Testis (tissue), 3 donors: ENCODE results near the gene IFIT2. TPM values are rescaled to one million over a fixed set of nuclear protein-coding genes. Genes with fewer than 3 reads are reported as not detected.
"Not testable (repeated sequence)": the region's sequence is repeated elsewhere in the genome, so short reads cannot be mapped to it uniquely, and the experiment has no call there.

Source experiments
- DNase-seq: peaks from one replicate; pipeline ENCODE4 v3.0.0-alpha.2; 2019
- H3K27ac ChIP-seq, 2 donors: fragments of 200-600 bp; sonication (generic); one replicate each; pipeline ENCODE4 v1.5.1; 2019
- H3K27me3 ChIP-seq: fragments of 200-600 bp; sonication (generic); one replicate; pipeline ENCODE4 v1.5.1; 2019
- H3K36me3 ChIP-seq: fragments of 200-600 bp; sonication (generic); one replicate; pipeline ENCODE4 v1.5.1; 2017; ENCODE audit warnings: low read depth; ENCODE audit errors: missing control alignments
- H3K4me1 ChIP-seq: fragments of 200-600 bp; sonication (generic); one replicate; pipeline ENCODE4 v1.5.1; 2019
- H3K4me3 ChIP-seq, 2 donors: fragments of 200-600 bp; sonication (generic); one replicate each; pipeline ENCODE4 v1.5.1; 2017 to 2019
- H3K9me3 ChIP-seq: fragments of 200-600 bp; sonication (generic); one replicate; pipeline ENCODE4 v1.5.1; 2017
- CTCF ChIP-seq, 3 experiments: fragments of 450-650 bp in 2 of 3; fragments of 200-600 bp in 1 of 3; sonication (generic) in 1 of 3; IDR thresholded peaks; one replicate each; pipeline ENCODE4 v1.5.1; 2016 to 2019; ENCODE audit warnings: antibody characterized with exemption in 3 of 3, mild to moderate bottlenecking in 2 of 3, moderate library complexity in 1 of 3
- POLR2A ChIP-seq: fragments of 450-650 bp; IDR thresholded peaks from one replicate; pipeline ENCODE4 v1.6.1; 2017; ENCODE audit warnings: antibody characterized with exemption, mild to moderate bottlenecking, moderate library complexity
- WGBS, 2 donors: methylation state at CpG; one replicate each; pipeline ENCODE4 v1.1.5; 2018; 5-methylcytosine and 5-hydroxymethylcytosine counted together
- intact Hi-C: fragments of 100-400 bp; cut with DNase I; formaldehyde crosslinking; loops from one replicate; pipeline ENCODE4 v1.15.1; 2023; ENCODE audit warnings: low total_unique reads
- polyA plus RNA-seq: library from polyadenylated mRNA; stranded (reverse); fragments of 350-450 nt; fragmentation: Illumina TruSeq; extraction: RNeasy Lipid Tissue Mini Kit (QIAGEN cat#74804); gene quantifications from one replicate; pipeline ENCODE4 v1.2.3, GENCODE V29; 2014; ENCODE audit warnings: low read depth, low replicate concordance; ENCODE audit not compliant: insufficient read depth
- total RNA-seq, 2 donors: library from RNA; depleted of rRNA; stranded (reverse); fragments of >200 nt; gene quantifications; one replicate each; pipeline ENCODE4 v1.2.3, GENCODE V29; 2016

Gene IFIT2
- total and polyA plus RNA-seq, 3 donors from 2014 or later = 1.3 to 4.3 (median 1.6) TPM

- H3K36me3 ChIP-seq = no peaks in the 10 kb centered on the region
- no peaks in the 10 kb centered on the region for H3K4me1 ChIP-seq
- no peak for TF ChIP-seq POLR2A
- no peak for TF ChIP-seq CTCF (IDR thresholded peaks at IDR 0.05)
- peak within 1 kb of the TSS; percentile 41 to 60 for H3K4me3 ChIP-seq
- no peaks in the 10 kb centered on the region for H3K27me3 ChIP-seq
- WGBS, 2 donors = 2 to 6% methylated on average over 7 of the region's 7 CpGs
- intact Hi-C loops = no loop called here
- peak within 1 kb of the TSS; percentile 84 to 89 for H3K27ac ChIP-seq
- H3K9me3 ChIP-seq = no peaks in the 10 kb centered on the region
- DNase-seq = peak; percentile 73
These were observed 26.1 kb downstream of the IFIT2 start, which contains the start of gene IFIT3 for GRCh38 chr10:89327803-89328441. IFIT3 (plus strand) TSS chr10:89327997; CDS start chr10:89328074, 77 bp downstream.

DNA sequence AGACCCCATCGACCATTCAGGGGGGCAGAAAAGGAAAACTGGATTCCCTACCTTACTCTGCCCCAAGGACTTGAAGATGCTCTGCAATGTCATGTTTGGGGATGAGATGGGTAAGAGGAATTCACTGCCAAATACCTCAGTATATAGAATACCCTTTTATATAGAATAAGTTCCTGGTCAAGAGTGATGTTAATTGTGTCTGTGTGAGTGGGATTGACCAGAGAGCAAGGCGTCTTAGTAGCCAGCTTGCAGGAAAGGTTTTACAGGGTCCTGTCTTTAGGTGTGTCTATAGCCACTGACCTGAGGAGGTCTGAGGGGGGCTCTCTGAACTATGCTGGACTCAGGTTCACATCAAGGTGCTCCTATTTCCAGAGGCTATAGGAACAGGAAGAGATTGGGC lies 27.3 kb downstream of the IFIT2 start:
- 87 to 92% methylated on average over 2 of the region's 2 CpGs for WGBS, 2 donors
- intact Hi-C loops = no loop called here
- H3K9me3 ChIP-seq = no peaks in the 10 kb centered on the region
- H3K27me3 ChIP-seq = no peaks in the 10 kb centered on the region
- TF ChIP-seq CTCF (IDR thresholded peaks at IDR 0.05) (no peak), POLR2A (no peak)
- peaks cover 11% of the 10 kb centered on the region for H3K4me1 ChIP-seq
- no peaks in the 10 kb centered on the region for H3K36me3 ChIP-seq
- peak overlapping the region in 1 of 2 donors; percentile 89 for H3K27ac ChIP-seq
- no peak for DNase-seq
- H3K4me3 ChIP-seq = no peak overlapping the region

GRCh38 chr10:89330014-89330413 lies 28.2 kb downstream of the IFIT2 start:
- H3K4me3 ChIP-seq, H3K36me3 ChIP-seq, intact Hi-C loops, H3K9me3 ChIP-seq, DNase-seq, H3K27me3 ChIP-seq: not testable (repeated sequence)
- 69 to 85% methylated on average over 3 of the region's 3 CpGs for whole genome bisulfite sequencing, 2 donors
- H3K4me1 ChIP-seq = peaks cover 11% of the 10 kb centered on the region
- H3K27ac ChIP-seq = peak overlapping the region in 1 of 2 donors; percentile 37

GRCh38 chr10:89330537-89331212 lies 28.8 kb downstream of the IFIT2 start:
- H3K36me3 ChIP-seq = no peaks in the 10 kb centered on the region
- no peak overlapping the region for H3K4me3 ChIP-seq
- DNase-seq = no peak
- peaks cover 11% of the 10 kb centered on the region for H3K4me1 ChIP-seq
- TF ChIP-seq POLR2A (no peak), CTCF (IDR thresholded peaks at IDR 0.05) (no peak)
- intact Hi-C loops = no loop called here
- H3K9me3 ChIP-seq = no peaks in the 10 kb centered on the region
- H3K27me3 ChIP-seq = no peaks in the 10 kb centered on the region
- H3K27ac ChIP-seq = peak overlapping the region in 1 of 2 donors; percentile 37

DNA sequence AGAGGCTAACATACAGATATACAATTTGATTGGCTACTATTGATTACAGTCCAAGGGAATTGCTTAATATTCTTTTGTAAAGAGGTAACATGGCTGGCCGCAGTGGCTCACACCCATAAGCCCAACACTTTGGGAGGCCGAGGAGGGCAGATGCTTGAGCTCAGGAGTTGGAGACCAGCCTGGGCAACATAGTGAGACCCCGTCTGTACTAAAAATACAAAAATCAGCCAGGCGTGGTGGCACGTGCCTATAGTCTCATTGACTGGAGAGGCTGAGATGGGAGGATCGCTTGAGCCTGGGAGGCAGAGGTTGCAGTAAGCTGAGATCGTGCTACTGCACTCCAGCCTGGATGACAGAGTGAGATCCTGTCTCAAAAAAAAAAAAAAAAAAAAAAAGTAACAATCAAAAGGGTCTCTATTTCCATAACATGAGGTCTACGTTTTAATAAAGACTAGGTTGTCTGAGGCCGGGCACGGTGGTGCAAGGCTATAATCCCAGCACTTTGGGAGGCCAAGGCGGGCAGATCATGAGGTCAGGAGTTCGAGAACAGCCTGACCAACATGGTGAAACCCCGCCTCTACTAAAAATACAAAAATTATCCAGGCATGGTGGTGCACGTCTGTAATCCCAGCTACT lies 29.8 kb downstream of the IFIT2 start:
- H3K27me3 ChIP-seq, intact Hi-C loops, H3K9me3 ChIP-seq, H3K36me3 ChIP-seq, DNase-seq: not testable (repeated sequence)
- Histone ChIP-seq H3K27ac (peak overlapping the region; percentile 32 to 42), H3K4me3 (peak overlapping the region in 1 of 2 donors; percentile 41), H3K4me1 (peaks cover 11% of the 10 kb centered on the region)
- WGBS, 2 donors = 81 to 89% methylated on average over 14 of the region's 14 CpGs
